ENCODE results near the gene AP3D1. TPM values are rescaled to one million over a fixed set of nuclear protein-coding genes. Genes with fewer than 3 reads are reported as not detected.
A peak's percentile ranks its signal among the peaks of the same experiment; 100 is the strongest.

Gene AP3D1
- total RNA-seq, 1 donor from 2014 or later = 115 TPM

DNA sequence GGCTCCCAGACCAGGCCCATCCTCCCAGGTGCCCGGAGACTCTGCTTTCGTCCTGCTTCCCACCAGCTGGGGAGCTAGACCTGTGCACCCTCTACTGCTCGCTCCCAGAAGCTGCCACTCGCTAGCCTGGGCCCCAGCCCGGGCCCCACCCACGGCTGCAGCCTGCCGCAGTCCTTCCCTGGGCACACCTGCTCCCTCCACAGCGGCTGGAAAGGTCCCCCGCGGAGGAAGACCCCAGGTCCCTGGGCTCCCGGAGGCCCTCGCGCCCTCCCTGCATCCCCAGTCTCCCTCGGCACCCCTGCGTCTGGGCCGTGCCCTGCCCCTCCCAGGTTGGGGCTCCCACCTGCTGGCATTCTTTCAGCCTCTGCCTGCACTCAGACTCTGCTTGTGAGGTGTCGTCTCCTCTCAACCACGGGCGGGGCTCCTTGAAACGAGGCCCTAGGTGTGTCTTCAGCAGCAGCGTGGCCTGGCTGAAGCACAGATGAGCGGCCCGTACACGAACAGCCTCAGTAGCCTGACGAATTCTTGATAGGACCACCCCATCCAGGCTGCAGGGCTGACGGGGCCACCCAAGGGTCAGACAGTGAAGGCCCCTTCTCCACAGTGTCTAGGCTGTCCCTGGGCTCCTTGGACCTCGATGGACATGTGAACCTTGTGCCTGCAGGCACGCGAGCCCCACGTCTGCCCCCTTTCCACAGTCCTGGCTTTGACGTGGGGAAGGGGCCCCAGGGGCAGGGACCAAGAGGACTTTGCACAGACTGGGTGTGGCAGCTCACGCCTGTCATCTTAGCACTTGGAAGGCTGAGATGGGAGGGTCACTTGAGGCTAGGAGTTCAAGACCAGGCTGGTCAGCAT, 40.3 kb upstream of the AP3D1 start:
- Mint-ChIP-seq H3K27ac (no peak overlapping the region), H3K9me3 (no peaks in the 10 kb centered on the region), H3K4me3 (no peak overlapping the region), H3K27me3 (ENCODE audit: low read depth) (no peaks in the 10 kb centered on the region), H3K4me1 (peaks cover 10% of the 10 kb centered on the region), H3K36me3 (peaks cover 17% of the 10 kb centered on the region)
- DNase-seq (ENCODE audit: low spot score in 2 of 2, unreplicated experiment in 2 of 2) = no peak
- no peak for TF ChIP-seq CTCF (IDR thresholded peaks at IDR 0.05; ENCODE audit: unreplicated experiment)

DNA sequence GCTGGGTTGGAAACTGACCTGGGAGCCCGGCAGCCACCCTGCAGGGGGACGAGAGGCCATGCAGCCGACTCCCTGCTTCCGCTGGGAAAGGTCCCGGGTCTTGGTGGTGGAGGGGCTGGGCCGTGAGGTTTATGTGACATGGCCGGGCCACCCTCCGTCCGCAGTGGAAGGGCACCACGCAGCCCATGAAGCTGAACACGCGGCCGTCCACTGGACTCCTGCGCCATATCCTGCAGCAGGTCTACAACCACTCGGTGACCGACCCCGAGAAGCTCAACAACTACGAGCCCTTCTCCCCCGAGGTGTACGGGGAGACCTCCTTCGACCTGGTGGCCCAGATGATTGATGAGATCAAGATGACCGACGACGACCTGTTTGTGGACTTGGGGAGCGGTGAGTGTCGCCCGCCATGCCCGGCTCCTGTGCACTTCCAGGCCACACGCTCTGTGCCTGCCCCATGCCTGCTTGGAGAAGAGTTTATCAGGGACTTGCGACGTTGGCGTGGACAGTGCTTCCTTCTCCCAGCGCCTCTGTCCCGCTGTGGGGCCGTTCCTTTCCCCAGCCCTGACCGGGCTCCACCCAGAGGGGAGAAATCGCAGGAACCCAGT, 39.6 kb upstream of the AP3D1 start:
- Mint-ChIP-seq H3K4me3 (no peak overlapping the region), H3K9me3 (no peaks in the 10 kb centered on the region), H3K27ac (no peak overlapping the region), H3K36me3 (peaks cover 15% of the 10 kb centered on the region), H3K27me3 (ENCODE audit: low read depth) (no peaks in the 10 kb centered on the region), H3K4me1 (peaks cover 17% of the 10 kb centered on the region)
- no peak for TF ChIP-seq CTCF (IDR thresholded peaks at IDR 0.05; ENCODE audit: unreplicated experiment)
- no peak for DNase-seq (ENCODE audit: low spot score in 2 of 2, unreplicated experiment in 2 of 2)

DNA sequence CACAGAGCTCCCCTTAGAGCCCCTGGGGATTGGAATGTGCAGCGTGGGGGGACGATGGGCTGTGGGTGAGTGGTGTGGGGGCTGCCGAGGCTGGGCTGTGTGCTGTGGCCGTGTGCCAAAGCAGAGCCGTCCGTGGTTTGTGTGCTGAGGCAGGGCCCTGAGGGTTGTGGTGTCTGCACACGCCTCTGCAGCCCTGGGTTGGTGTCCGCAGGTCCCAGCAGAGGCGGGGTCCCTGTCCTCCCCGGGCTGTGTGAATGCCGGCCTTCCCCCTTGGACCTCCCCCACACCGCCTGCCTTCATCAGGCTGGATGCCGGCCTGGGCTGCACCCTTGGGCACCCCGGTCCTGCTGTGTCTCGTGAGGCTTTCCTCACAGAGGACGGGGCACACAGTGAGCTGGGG, 38.5 kb upstream of the AP3D1 start:
- Mint-ChIP-seq H3K9me3 (no peaks in the 10 kb centered on the region), H3K27me3 (ENCODE audit: low read depth) (no peaks in the 10 kb centered on the region), H3K4me3 (no peak overlapping the region), H3K4me1 (peaks cover 24% of the 10 kb centered on the region), H3K36me3 (peaks cover 18% of the 10 kb centered on the region), H3K27ac (no peak overlapping the region)
- no peak for TF ChIP-seq CTCF (IDR thresholded peaks at IDR 0.05; ENCODE audit: unreplicated experiment)
- no peak for DNase-seq (ENCODE audit: low spot score in 2 of 2, unreplicated experiment in 2 of 2)

GRCh38 chr19:2188708-2189385, 37.5 kb upstream of the AP3D1 start:
- no peak for TF ChIP-seq CTCF (IDR thresholded peaks at IDR 0.05; ENCODE audit: unreplicated experiment)
- no peak for DNase-seq (ENCODE audit: low spot score in 2 of 2, unreplicated experiment in 2 of 2)
- Mint-ChIP-seq H3K9me3 (no peaks in the 10 kb centered on the region), H3K4me3 (no peak overlapping the region), H3K36me3 (peaks cover 23% of the 10 kb centered on the region), H3K4me1 (peaks cover 24% of the 10 kb centered on the region), H3K27ac (peak overlapping the region; percentile 75), H3K27me3 (ENCODE audit: low read depth) (no peaks in the 10 kb centered on the region)

- Mint-ChIP-seq H3K27me3 (ENCODE audit: low read depth) (no peaks in the 10 kb centered on the region), H3K27ac (peak overlapping the region; percentile 99), H3K9me3 (no peaks in the 10 kb centered on the region), H3K36me3 (peaks cover 14% of the 10 kb centered on the region), H3K4me3 (no peak overlapping the region), H3K4me1 (peaks cover 24% of the 10 kb centered on the region)
- no peak for DNase-seq (ENCODE audit: low spot score in 2 of 2, unreplicated experiment in 2 of 2)
- no peak for TF ChIP-seq CTCF (IDR thresholded peaks at IDR 0.05; ENCODE audit: unreplicated experiment)
Measured at GRCh38 chr19:2187159-2187558, 35.8 kb upstream of the AP3D1 start.

All from mesothelial cell of epicardium (in vitro differentiated cells).